SH-SY5Y (cell line): ENCODE data around the gene SLC9A4.

Experiments used
- GATA2 ChIP-seq: IDR thresholded peaks from 2 replicates; pipeline ENCODE4 v1.6.1; 2011; ENCODE audit warnings: mild to moderate bottlenecking, low read depth, low read length
- GATA3 ChIP-seq: IDR thresholded peaks from 2 replicates; pipeline ENCODE4 v1.6.1; 2011; ENCODE audit warnings: low read depth, mild to moderate bottlenecking, low read length, moderate library complexity

DNA sequence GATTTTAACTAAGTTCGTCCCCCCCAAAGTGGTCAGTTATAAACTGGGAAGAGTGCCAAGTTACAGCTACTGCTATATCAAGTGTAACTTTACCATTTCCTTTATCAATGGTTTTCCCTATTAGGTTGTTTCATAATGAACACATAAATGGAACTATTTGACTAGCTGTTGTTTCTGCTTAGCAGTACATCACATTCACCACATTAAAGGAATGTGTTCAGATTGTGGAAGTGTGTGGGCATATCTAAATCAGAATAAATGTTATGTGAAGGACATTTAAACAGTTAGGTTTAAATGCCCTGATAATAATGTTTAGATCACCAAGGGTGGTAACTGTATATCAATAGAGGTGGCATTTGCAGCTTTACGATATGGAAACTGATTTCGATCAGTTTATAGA, 45.1 kb downstream of the SLC9A4 start:
- TF ChIP-seq GATA2: no peak
- no peak for TF ChIP-seq GATA3
